Progenitor cell of endocrine pancreas (in vitro differentiated cells): ENCODE results near the gene SATB2. TPM values are rescaled to one million over a fixed set of nuclear protein-coding genes. Genes with fewer than 3 reads are reported as not detected.

ENCODE experiments used
- DNase-seq: peaks from one replicate; pipeline ENCODE4 v3.0.0; 2021; ENCODE audit warnings: low spot score; ENCODE audit not compliant: unreplicated experiment
- H3K27ac Mint-ChIP-seq: 2 replicates; pipeline ENCODE4 v1.8.0; 2021; ENCODE audit warnings: mild to moderate bottlenecking, moderate library complexity, mixed read lengths
- H3K27me3 Mint-ChIP-seq: 2 replicates; pipeline ENCODE4 v1.8.0; 2021; ENCODE audit warnings: mixed read lengths
- H3K36me3 Mint-ChIP-seq: 2 replicates; pipeline ENCODE4 v1.8.0; 2022; ENCODE audit warnings: mixed read lengths; ENCODE audit not compliant: insufficient read depth
- H3K4me1 Mint-ChIP-seq: 2 replicates; pipeline ENCODE4 v1.8.0; 2021; ENCODE audit warnings: low read depth, mixed read lengths
- H3K4me3 Mint-ChIP-seq: 2 replicates; pipeline ENCODE4 v1.8.0; 2021; ENCODE audit warnings: low read depth, mild to moderate bottlenecking, moderate library complexity, mixed read lengths
- H3K9me3 Mint-ChIP-seq: 2 replicates; pipeline ENCODE4 v1.8.0; 2021; ENCODE audit warnings: low read depth, mixed read lengths
- total RNA-seq: library from RNA; stranded (reverse); gene quantifications from 2 replicates; pipeline ENCODE4 v1.2.1, GENCODE V29; 2021
- TF ChIP-seq, protein P1 (sequence below): fragments of 200-600 bp; sonication (generic); IDR thresholded peaks from one replicate; pipeline ENCODE4 v1.5.0; 2021; ENCODE audit warnings: antibody characterized with exemption, mild to moderate bottlenecking; ENCODE audit not compliant: unreplicated experiment

The SATB2 gene
- total RNA-seq, 1 donor from 2014 or later, result 4.4 TPM

DNA sequence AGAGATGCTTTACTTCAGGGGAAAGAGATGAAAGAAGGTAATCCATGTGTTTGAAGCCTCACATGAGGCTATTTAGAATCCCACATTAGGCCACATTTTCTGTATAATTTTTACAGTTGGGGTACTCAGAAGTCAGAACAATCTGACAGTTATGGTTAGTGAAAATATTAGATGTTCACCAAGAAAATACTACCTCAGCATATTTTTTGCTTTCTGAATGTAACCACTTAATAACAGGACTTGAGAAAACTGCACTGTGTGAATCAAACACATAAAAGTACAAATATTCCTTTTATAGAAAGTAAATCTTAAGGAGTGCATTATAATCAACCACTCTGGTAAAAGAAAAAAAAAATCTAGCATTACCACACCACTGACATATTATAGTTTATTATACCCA, 169.3 kb downstream of the SATB2 start:
- no peaks in the 10 kb centered on the region for H3K27me3 Mint-ChIP-seq
- H3K27ac Mint-ChIP-seq, result no peak overlapping the region
- no peak for DNase-seq
- no peaks in the 10 kb centered on the region for H3K4me1 Mint-ChIP-seq
- H3K36me3 Mint-ChIP-seq, result peaks cover 3% of the 10 kb centered on the region
- TF ChIP-seq, protein P1, sequence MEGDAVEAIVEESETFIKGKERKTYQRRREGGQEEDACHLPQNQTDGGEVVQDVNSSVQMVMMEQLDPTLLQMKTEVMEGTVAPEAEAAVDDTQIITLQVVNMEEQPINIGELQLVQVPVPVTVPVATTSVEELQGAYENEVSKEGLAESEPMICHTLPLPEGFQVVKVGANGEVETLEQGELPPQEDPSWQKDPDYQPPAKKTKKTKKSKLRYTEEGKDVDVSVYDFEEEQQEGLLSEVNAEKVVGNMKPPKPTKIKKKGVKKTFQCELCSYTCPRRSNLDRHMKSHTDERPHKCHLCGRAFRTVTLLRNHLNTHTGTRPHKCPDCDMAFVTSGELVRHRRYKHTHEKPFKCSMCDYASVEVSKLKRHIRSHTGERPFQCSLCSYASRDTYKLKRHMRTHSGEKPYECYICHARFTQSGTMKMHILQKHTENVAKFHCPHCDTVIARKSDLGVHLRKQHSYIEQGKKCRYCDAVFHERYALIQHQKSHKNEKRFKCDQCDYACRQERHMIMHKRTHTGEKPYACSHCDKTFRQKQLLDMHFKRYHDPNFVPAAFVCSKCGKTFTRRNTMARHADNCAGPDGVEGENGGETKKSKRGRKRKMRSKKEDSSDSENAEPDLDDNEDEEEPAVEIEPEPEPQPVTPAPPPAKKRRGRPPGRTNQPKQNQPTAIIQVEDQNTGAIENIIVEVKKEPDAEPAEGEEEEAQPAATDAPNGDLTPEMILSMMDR, result no peak
- H3K9me3 Mint-ChIP-seq, result peaks cover 2% of the 10 kb centered on the region
- no peak overlapping the region for H3K4me3 Mint-ChIP-seq

DNA sequence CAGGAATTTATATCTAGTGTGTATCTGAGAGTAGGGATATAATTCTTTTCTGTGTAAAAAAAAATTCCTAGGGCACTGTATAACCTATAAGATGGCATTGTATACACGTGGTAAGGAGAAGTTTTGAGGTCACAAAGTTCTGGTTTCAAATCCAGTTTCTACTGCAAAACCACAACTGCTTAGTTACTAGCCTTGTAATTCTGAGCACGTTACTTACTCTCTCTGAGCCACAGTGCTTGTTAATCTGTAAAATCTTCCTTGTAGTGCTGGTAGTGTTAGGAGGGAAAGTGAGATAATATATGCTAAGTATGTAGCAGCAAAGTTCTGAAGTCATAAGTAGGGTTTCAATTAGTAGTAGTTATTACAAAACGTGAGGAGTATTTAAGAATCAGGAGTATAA, 175.4 kb downstream of the SATB2 start:
- Mint-ChIP-seq H3K27ac (no peak overlapping the region), H3K4me1 (no peaks in the 10 kb centered on the region), H3K4me3 (no peak overlapping the region), H3K36me3 (peaks cover 8% of the 10 kb centered on the region), H3K27me3 (no peaks in the 10 kb centered on the region), H3K9me3 (peaks cover 18% of the 10 kb centered on the region)
- no peak for DNase-seq
- TF ChIP-seq, protein P1, result no peak

DNA sequence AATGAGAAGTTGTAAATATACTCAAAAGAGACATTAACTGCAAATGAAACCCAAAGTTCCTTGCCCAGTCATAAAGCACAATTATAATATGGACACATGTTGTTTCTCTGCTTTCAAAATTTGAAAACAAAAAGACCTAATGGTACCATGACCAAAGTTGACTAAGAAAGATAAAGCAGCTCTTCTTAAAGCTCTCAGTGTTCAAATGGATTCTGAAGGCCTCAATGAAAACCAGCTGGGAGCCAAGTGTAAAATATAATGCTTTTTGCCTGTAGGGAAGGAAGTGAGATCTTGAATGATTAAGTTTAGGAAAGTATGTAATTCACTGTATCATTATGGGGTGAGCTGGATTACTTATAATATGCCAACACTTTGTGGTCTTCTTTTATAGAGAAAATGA, 178.6 kb downstream of the SATB2 start:
- Mint-ChIP-seq H3K27ac (no peak overlapping the region), H3K27me3 (no peaks in the 10 kb centered on the region), H3K4me1 (no peaks in the 10 kb centered on the region), H3K9me3 (peaks cover 15% of the 10 kb centered on the region), H3K4me3 (no peak overlapping the region), H3K36me3 (peaks cover 6% of the 10 kb centered on the region)
- TF ChIP-seq, protein P1, result no peak
- no peak for DNase-seq

DNA sequence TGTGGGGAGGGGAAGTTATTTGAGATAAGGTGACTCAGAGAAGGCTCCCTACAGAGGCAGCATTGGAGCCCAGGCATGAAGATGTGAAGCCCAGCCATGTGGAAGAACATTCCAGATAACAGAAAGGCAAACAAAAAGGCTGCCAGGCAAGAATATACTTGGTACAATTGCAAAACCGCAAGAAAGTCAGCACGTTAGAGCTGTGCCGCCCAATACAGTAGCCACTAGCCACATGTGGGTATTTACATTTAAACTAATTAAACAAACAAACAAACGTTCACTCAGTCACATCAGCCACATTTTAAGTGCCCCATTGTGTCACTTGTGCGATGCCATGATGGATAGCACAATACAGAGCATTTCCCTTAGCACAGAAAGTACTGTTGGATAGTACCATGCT, 179.6 kb downstream of the SATB2 start:
- DNase-seq, result no peak
- TF ChIP-seq, protein P1, result no peak
- peaks cover 4% of the 10 kb centered on the region for H3K36me3 Mint-ChIP-seq
- H3K4me1 Mint-ChIP-seq, result no peaks in the 10 kb centered on the region
- H3K9me3 Mint-ChIP-seq, result peaks cover 15% of the 10 kb centered on the region
- no peak overlapping the region for H3K27ac Mint-ChIP-seq
- H3K4me3 Mint-ChIP-seq, result no peak overlapping the region
- no peaks in the 10 kb centered on the region for H3K27me3 Mint-ChIP-seq

DNA sequence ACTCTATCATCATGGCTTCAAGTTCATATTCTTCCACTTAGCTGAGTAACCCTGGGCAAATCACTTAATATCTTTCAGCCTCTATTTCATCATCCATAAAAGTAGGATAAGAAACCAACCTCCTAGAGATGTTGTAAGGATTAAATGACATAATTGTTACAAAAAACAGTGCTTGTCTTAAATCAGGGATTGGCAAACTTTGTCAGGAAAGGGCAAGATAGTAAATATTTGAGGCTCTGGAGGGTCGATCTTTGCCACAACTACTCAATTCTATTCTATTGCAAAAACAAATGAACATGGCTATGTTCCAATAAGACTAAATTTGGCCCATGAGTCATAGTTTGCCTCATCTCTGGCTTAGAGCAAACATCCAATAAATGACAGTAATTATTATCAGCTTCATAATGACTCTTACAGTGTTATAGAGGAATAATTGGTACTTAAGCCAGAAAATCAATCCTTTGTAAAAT, 184.7 kb downstream of the SATB2 start:
- Mint-ChIP-seq H3K27ac (no peak overlapping the region), H3K27me3 (no peaks in the 10 kb centered on the region), H3K4me3 (no peak overlapping the region), H3K9me3 (no peaks in the 10 kb centered on the region), H3K4me1 (no peaks in the 10 kb centered on the region), H3K36me3 (no peaks in the 10 kb centered on the region)
- TF ChIP-seq, protein P1, result no peak
- DNase-seq, result no peak
